Tibial artery (tissue), 4 donors: ENCODE results near the gene SAMD1.

Experiments
- DNase-seq, 2 donors: peaks; one replicate each; pipeline ENCODE4 v3.0.0-alpha.2; 2019
- H3K27ac ChIP-seq, 2 donors: fragments of 200-600 bp; sonication (generic) in 1 of 2; 1 replicate in 1 of 2; 2 replicates in 1 of 2; pipeline ENCODE4 v1.5.1; 2018 to 2019; ENCODE audit warnings: mild to moderate bottlenecking in 1 of 2
- H3K27me3 ChIP-seq, 2 donors: fragments of 200-600 bp; sonication (generic) in 1 of 2; one replicate each; pipeline versions ENCODE4 v1.5.1 to v1.6.0; 2016 to 2019
- H3K36me3 ChIP-seq, 3 donors: fragments of 200-600 bp; sonication (generic) in 2 of 3; one replicate each; pipeline ENCODE4 v1.5.1; 2016 to 2019; ENCODE audit warnings: mild to moderate bottlenecking in 2 of 3
- H3K4me1 ChIP-seq, 4 donors: fragments of 200-600 bp; sonication (generic) in 2 of 4; 1 replicate in 3 of 4; 2 replicates in 1 of 4; pipeline ENCODE4 v1.5.1; 2016 to 2019
- H3K4me3 ChIP-seq, 2 donors: fragments of 200-600 bp; sonication (generic) in 1 of 2; 1 replicate in 1 of 2; 2 replicates in 1 of 2; pipeline ENCODE4 v1.5.1; 2018 to 2019; ENCODE audit warnings: mild to moderate bottlenecking in 2 of 2
- H3K9me3 ChIP-seq, 3 donors: fragments of 200-600 bp; sonication (generic) in 1 of 3; one replicate each; pipeline ENCODE4 v1.5.1; 2016 to 2019
- intact Hi-C: fragments of 100-400 bp; cut with DNase I; formaldehyde crosslinking; loops from one replicate; pipeline ENCODE4 v1.15.0; 2023; ENCODE audit warnings: low total_unique reads
- TF ChIP-seq, protein P1 (sequence below), 2 experiments: fragments of 200-600 bp in 1 of 2; fragments of 450-650 bp in 1 of 2; IDR thresholded peaks; one replicate each; pipeline ENCODE4 v1.5.1; 2017 to 2019; ENCODE audit warnings: antibody characterized with exemption in 2 of 2, mild to moderate bottlenecking in 1 of 2, moderate library complexity in 1 of 2

SAMD1 gene

DNA sequence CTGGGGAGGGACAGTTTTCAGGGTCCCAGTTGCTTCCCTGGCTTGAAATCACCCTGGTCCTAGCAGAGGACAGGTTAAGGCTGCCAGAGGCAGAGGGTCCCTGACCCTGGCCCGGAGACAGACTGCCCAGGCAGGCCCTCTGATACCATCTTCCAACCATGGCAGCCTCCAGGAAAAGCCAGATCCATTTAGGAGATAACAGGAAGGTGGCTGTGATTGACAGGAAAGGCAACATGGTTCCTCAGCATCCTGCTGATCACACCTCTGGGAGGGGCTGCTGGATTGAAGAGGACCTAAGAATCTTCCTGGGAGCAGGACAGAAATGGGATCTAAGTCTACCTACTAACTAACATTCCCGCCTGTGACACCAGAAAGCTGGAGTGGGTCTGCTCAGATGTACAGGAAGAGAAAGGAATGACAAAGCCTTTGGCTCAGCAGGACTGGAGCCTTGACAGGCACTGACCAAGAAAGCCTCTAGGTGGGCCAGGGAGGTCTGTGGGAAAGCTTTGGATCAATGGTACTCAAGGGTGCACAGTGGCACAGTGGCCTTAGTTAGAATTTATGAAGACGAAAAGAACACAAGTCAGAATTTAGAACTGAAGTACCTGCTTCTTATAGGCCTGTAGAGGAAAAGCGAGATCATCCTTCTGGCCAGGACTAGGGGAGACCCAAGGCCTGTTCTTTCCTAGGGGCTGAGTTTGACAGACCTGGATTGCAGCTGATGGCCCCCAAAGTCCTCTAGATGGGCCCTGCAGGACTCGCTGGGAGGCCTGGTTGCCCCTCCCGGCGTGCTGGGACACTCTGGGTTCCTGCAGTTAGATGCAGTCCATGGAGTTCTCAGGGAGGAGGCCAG lies 29.3 kb upstream of the SAMD1 start:
- DNase-seq, result no peak
- TF ChIP-seq, protein P1, sequence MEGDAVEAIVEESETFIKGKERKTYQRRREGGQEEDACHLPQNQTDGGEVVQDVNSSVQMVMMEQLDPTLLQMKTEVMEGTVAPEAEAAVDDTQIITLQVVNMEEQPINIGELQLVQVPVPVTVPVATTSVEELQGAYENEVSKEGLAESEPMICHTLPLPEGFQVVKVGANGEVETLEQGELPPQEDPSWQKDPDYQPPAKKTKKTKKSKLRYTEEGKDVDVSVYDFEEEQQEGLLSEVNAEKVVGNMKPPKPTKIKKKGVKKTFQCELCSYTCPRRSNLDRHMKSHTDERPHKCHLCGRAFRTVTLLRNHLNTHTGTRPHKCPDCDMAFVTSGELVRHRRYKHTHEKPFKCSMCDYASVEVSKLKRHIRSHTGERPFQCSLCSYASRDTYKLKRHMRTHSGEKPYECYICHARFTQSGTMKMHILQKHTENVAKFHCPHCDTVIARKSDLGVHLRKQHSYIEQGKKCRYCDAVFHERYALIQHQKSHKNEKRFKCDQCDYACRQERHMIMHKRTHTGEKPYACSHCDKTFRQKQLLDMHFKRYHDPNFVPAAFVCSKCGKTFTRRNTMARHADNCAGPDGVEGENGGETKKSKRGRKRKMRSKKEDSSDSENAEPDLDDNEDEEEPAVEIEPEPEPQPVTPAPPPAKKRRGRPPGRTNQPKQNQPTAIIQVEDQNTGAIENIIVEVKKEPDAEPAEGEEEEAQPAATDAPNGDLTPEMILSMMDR (IDR thresholded peaks at IDR 0.05), result no peak
- no peaks in the 10 kb centered on the region for H3K9me3 ChIP-seq
- no peaks in the 10 kb centered on the region for H3K36me3 ChIP-seq
- H3K27ac ChIP-seq, result peak overlapping the region; percentile 92 to 94
- H3K4me1 ChIP-seq, result peaks cover 0 to 38% (median 30%) of the 10 kb centered on the region in 4 donors
- no peak overlapping the region for H3K4me3 ChIP-seq
- H3K27me3 ChIP-seq, result no peaks in the 10 kb centered on the region
- intact Hi-C loops, result loop anchor here (5.0 kb wide), 1 partner anchor 38 kb away; no protein-coding TSS in a partner anchor

DNA sequence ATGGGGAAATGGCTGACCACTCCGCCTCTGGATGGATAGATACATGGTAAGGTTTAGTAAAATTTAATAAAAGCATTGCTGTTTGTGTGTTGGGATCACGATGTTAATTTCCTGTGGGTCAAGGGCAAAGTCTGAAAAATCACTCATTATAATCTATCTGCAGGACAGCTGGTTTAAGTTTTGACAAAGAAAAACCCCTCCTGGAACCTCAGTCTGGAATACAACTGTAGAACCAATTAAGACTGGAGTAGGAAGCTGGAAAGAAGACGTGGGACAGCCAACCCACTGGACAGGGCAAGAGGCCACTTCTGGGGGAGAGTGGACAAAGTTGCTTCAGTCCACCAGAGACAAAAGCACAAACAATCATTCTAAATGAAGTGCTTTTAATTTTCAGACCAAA lies 28.6 kb upstream of the SAMD1 start:
- Histone ChIP-seq H3K4me1 (peaks cover 0 to 46% (median 36%) of the 10 kb centered on the region in 4 donors), H3K36me3 (no peaks in the 10 kb centered on the region), H3K27ac (peak overlapping the region; percentile 92 to 94), H3K27me3 (no peaks in the 10 kb centered on the region), H3K4me3 (peak overlapping the region; percentile 49 to 95), H3K9me3 (no peaks in the 10 kb centered on the region)
- TF ChIP-seq, protein P1 (IDR thresholded peaks at IDR 0.05), result no peak
- no peak for DNase-seq
- intact Hi-C loops, result loop anchor here (5.0 kb wide), 1 partner anchor 37 kb away; no protein-coding TSS in a partner anchor

DNA sequence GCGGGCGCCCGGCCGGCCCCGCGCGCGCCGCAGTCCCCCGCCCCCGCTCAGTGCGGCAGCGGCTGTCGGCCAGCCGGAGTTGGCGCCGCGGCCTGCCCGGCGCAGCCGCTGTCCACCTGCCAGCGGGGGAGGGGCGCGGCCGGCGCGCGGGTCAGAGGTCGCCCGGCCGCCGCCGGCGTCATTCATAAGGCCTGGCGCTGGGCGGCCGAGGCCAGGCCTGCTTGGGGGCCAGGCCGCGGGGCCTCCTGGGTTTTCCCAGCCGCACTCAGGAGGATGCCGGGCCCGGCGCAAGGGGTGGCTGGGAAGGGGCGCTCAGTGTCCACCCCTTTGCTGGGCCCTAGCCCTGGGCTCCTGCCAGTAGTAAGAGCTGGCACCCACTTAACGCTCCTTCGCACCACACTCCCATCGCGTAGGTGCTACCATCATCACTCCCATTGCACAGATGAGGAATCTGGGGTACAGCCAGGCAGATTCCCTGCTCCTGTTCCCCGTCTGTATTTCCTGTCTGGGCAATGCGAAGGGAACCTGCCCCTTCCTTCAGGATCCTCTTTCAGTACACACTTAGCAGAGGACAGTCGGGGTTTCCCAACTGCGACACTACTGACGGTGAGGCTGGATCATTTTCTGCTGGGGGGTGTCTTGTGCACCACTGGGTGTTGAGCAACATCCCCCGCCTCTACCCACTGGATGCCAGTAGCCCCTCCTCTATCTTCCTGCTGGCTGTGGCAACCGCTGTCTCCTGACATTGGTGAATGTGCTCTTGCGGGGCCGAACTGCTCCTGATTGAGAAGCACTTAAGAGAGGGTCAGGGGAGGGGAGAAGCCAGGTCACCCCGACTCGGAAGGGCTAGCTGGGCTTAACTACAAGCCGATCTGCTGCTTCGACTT lies 27.9 kb upstream of the SAMD1 start:
- intact Hi-C loops, result loop anchor here (5.0 kb wide), 1 partner anchor 36 kb away; no protein-coding TSS in a partner anchor
- Histone ChIP-seq H3K36me3 (no peaks in the 10 kb centered on the region), H3K4me3 (peak overlapping the region; percentile 49 to 95), H3K9me3 (no peaks in the 10 kb centered on the region), H3K27ac (peak overlapping the region; percentile 92 to 94), H3K27me3 (no peaks in the 10 kb centered on the region), H3K4me1 (peaks cover 0 to 53% (median 44%) of the 10 kb centered on the region in 4 donors)
- TF ChIP-seq, protein P1 (IDR thresholded peaks at IDR 0.05), result peak in 1 of 2 experiments; percentile 11
- peak; percentile 96 for DNase-seq

DNA sequence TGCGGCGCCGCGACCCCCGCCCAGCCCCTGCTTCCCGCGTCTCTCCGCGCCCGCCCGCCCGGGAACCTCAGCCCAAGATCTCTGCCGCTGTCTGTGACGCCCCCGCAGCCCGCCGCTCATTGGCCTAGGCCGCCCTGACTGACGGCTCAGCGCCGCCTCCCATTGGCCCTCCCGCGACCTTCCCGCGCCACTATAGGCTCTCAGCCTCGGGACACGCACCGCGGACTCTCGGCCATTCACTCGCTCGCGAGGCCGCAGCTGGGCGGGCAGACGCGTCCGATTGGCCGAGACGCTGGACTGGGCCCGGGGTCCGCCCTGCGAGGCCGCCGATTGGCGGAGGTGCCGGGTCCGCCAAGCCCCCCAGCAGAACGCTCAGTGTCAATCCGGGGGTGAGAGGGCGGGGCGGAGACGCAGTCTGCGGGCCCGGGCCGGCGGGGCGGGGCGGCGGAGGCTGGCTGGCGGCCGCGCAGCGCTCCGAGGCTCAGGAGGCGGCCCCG lies 27.2 kb upstream of the SAMD1 start, which contains the start of gene PRKACA:
PRKACA (minus strand) TSS at position 95 of the 497 bp plus-strand sequence. CDS start 215 bp downstream, outside the sequence.
- DNase-seq, result peak; percentile 98 to 100
- H3K27ac ChIP-seq, result peak within 1 kb of the TSS; percentile 94
- H3K4me3 ChIP-seq, result peak within 1 kb of the TSS; percentile 95 to 97
- TF ChIP-seq, protein P1 (IDR thresholded peaks at IDR 0.05), result no peak
- H3K9me3 ChIP-seq, result no peaks in the 10 kb centered on the region
- intact Hi-C loops, result loop anchor here (5.0 kb wide), 1 partner anchor 35 kb away; no protein-coding TSS in a partner anchor
- H3K36me3 ChIP-seq, result no peaks in the 10 kb centered on the region
- no peaks in the 10 kb centered on the region for H3K27me3 ChIP-seq
- H3K4me1 ChIP-seq, result peaks cover 0 to 60% (median 51%) of the 10 kb centered on the region in 4 donors
